WTC11 (cell line): Measurements from ENCODE around the gene CXCL14.
A peak's percentile ranks its signal among the peaks of the same experiment; 100 is the strongest.

Source experiments
- ETV6 ChIP-seq: sonication (generic); formaldehyde crosslinking; IDR thresholded peaks from 2 replicates; pipeline ENCODE4 v1.8.1; 2022; ENCODE audit warnings: mild to moderate bottlenecking, missing genetic modification reagents
- JUN ChIP-seq: sonication (generic); formaldehyde crosslinking; IDR thresholded peaks from 2 replicates; pipeline ENCODE4 v1.8.0; 2023; ENCODE audit warnings: mild to moderate bottlenecking, missing genetic modification reagents
- PRDM15 ChIP-seq: sonication (generic); formaldehyde crosslinking; IDR thresholded peaks from 2 replicates; pipeline ENCODE4 v1.8.0; 2022; ENCODE audit warnings: missing genetic modification reagents
- SP1 ChIP-seq: sonication (generic); formaldehyde crosslinking; conservative IDR thresholded peaks from 2 replicates; pipeline ENCODE4 v1.8.1; 2022; ENCODE audit warnings: missing genetic modification reagents
- TCF7 ChIP-seq: sonication (generic); formaldehyde crosslinking; IDR thresholded peaks from 2 replicates; pipeline ENCODE4 v1.8.0; 2022; ENCODE audit warnings: mild to moderate bottlenecking, low read depth, missing genetic modification reagents, moderate library complexity
- TF ChIP-seq, protein P1 (sequence below): fragments of 200-600 bp; IDR thresholded peaks from 2 replicates; pipeline ENCODE4 v1.8.0; 2022; ENCODE audit warnings: antibody characterized with exemption

DNA sequence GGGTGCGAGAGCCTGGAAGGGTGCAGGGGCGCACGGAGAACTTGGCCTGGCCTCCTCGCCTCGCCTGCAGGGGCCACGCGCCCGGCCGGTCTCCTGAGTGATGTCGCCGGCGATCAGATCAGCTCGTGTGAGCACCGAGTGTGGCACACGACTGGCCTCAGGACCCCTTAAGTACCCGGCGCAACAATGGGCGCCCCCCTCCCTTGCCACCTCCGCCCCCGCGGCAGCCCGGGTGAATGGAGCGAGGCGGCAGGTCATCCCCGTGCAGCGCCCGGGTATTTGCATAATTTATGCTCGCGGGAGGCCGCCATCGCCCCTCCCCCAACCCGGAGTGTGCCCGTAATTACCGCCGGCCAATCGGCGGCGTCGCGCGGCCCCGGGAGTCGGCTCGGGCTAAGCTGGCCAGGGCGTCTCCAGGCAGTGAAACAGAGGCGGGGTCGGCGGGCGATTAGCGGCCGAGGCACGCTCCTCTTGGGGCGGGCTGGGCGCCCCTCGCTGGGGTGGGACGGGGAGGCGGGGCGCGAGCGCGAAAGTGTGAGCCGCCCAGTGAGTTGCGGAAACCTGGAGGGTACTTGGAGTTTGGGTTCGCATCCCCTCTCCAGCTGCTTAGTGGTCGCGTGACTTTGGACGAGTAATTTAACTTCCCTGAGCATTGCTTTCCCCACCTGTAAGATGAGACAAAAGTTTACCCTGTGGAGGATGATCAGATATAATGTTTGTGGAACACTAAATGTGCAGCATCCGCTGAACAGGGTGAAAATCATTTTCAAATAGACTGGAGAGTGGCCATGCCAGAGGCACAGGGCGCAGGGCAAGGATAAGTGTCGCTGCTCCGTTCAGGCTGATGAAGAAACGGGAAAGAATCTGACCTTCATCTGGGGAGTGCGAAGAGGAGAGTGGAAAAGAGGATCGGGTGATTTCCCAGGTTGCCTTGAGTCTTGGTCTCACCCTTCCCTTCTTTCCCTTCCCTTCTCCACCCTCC is 42.7 kb downstream of the CXCL14 start, which contains the start of gene NEUROG1:
- TF ChIP-seq, protein P1, sequence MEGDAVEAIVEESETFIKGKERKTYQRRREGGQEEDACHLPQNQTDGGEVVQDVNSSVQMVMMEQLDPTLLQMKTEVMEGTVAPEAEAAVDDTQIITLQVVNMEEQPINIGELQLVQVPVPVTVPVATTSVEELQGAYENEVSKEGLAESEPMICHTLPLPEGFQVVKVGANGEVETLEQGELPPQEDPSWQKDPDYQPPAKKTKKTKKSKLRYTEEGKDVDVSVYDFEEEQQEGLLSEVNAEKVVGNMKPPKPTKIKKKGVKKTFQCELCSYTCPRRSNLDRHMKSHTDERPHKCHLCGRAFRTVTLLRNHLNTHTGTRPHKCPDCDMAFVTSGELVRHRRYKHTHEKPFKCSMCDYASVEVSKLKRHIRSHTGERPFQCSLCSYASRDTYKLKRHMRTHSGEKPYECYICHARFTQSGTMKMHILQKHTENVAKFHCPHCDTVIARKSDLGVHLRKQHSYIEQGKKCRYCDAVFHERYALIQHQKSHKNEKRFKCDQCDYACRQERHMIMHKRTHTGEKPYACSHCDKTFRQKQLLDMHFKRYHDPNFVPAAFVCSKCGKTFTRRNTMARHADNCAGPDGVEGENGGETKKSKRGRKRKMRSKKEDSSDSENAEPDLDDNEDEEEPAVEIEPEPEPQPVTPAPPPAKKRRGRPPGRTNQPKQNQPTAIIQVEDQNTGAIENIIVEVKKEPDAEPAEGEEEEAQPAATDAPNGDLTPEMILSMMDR = no peak
- TF ChIP-seq JUN (CRISPR knock-in tag) (no peak), TCF7 (CRISPR knock-in tag) (peak; percentile 86; the same call in 1 of the 2 replicates), PRDM15 (CRISPR knock-in tag) (no peak), ETV6 (peak; percentile 68; the same call in 1 of the 2 replicates), SP1 (peak; percentile 45; the same call in 1 of the 2 replicates)
